H9 (cell line): ENCODE measurements around the gene PALD1. TPM values are rescaled to one million over a fixed set of nuclear protein-coding genes. Genes with fewer than 3 reads are reported as not detected.

Experiments
- DNase-seq: peaks from one replicate; pipeline ENCODE4 v3.0.0-alpha.2; 2017
- H2AFZ ChIP-seq: one replicate; pipeline ENCODE4 v1.6.1; 2013; ENCODE audit warnings: mild to moderate bottlenecking, low read length, control low read depth, moderate library complexity
- H2AK5ac ChIP-seq: 2 replicates; pipeline ENCODE4 v1.6.1; 2013; ENCODE audit warnings: low read length, control low read depth, mixed read lengths; ENCODE audit not compliant: insufficient read length
- H2BK120ac ChIP-seq: one replicate; pipeline ENCODE4 v1.6.1; 2013; ENCODE audit warnings: low read depth, mild to moderate bottlenecking, low read length, control low read depth, inconsistent platforms; ENCODE audit not compliant: poor library complexity, severe bottlenecking
- H2BK12ac ChIP-seq: 2 replicates; pipeline ENCODE4 v1.6.1; 2013; ENCODE audit warnings: low read length, control low read depth, mixed read lengths, low read depth; ENCODE audit not compliant: insufficient read length
- H2BK15ac ChIP-seq: 2 replicates; pipeline ENCODE4 v1.6.1; 2013; ENCODE audit warnings: low read depth, low read length, control low read depth
- H2BK20ac ChIP-seq: one replicate; pipeline ENCODE4 v1.6.1; 2013; ENCODE audit warnings: low read depth, mild to moderate bottlenecking, low read length, control low read depth, inconsistent platforms; ENCODE audit not compliant: poor library complexity, severe bottlenecking
- H2BK5ac ChIP-seq: 2 replicates; pipeline ENCODE4 v1.6.1; 2013; ENCODE audit warnings: low read length, control low read depth, mixed read lengths; ENCODE audit not compliant: insufficient read length
- H3K14ac ChIP-seq: 2 replicates; pipeline ENCODE4 v1.6.1; 2013; ENCODE audit warnings: low read length, control low read depth; ENCODE audit not compliant: insufficient read depth
- H3K18ac ChIP-seq: 2 replicates; pipeline ENCODE4 v1.6.1; 2013; ENCODE audit warnings: low read depth, mild to moderate bottlenecking, mixed read lengths, low read length, control low read depth; ENCODE audit not compliant: insufficient read length
- H3K23ac ChIP-seq: 2 replicates; pipeline ENCODE4 v1.6.1; 2013; ENCODE audit warnings: low read length, control low read depth, mixed read lengths, low read depth; ENCODE audit not compliant: insufficient read length
- H3K23me2 ChIP-seq: 2 replicates; pipeline ENCODE4 v1.6.1; 2013; ENCODE audit warnings: low read depth, mild to moderate bottlenecking, mixed read lengths, low read length, control low read depth; ENCODE audit not compliant: insufficient read length, poor library complexity, severe bottlenecking
- H3K27ac ChIP-seq: 2 replicates; pipeline ENCODE4 v1.5.1; 2013; ENCODE audit warnings: low read length, control low read depth, mixed read lengths, low read depth; ENCODE audit not compliant: insufficient read length
- H3K27me3 ChIP-seq: 2 replicates; pipeline ENCODE4 v1.6.1; 2013; ENCODE audit warnings: low read length, control low read depth, inconsistent platforms; ENCODE audit not compliant: insufficient read depth
- H3K4ac ChIP-seq: 2 replicates; pipeline ENCODE4 v1.6.1; 2013; ENCODE audit warnings: low read depth, mild to moderate bottlenecking, control low read depth, inconsistent platforms, low read length, moderate library complexity
- H3K4me1 ChIP-seq: 2 replicates; pipeline ENCODE4 v1.6.1; 2013; ENCODE audit warnings: low read length, control low read depth, inconsistent platforms; ENCODE audit not compliant: insufficient read depth
- H3K4me2 ChIP-seq: 2 replicates; pipeline ENCODE4 v1.6.1; 2013; ENCODE audit warnings: low read length, control low read depth, mixed read lengths; ENCODE audit not compliant: insufficient read length, insufficient read depth
- H3K56ac ChIP-seq: 2 replicates; pipeline ENCODE4 v1.6.1; 2013; ENCODE audit warnings: low read depth, mild to moderate bottlenecking, mixed read lengths, low read length, control low read depth; ENCODE audit not compliant: insufficient read length
- H3K79me1 ChIP-seq: 2 replicates; pipeline ENCODE4 v1.6.1; 2013; ENCODE audit warnings: low read depth, mild to moderate bottlenecking, moderate library complexity, low read length, control low read depth, inconsistent platforms; ENCODE audit not compliant: insufficient read depth, poor library complexity, severe bottlenecking
- H3K79me2 ChIP-seq: 2 replicates; pipeline ENCODE4 v1.6.1; 2013; ENCODE audit warnings: low read length, control low read depth, inconsistent platforms; ENCODE audit not compliant: insufficient read depth
- H3K9ac ChIP-seq: 2 replicates; pipeline ENCODE4 v1.6.1; 2013; ENCODE audit warnings: low read length, control low read depth, mixed read lengths; ENCODE audit not compliant: insufficient read length; ENCODE audit errors: extremely low read depth
- H3K9me3 ChIP-seq: one replicate; pipeline ENCODE4 v1.6.1; 2013; ENCODE audit warnings: low read depth, low read length, inconsistent platforms; ENCODE audit not compliant: control insufficient read depth
- H3T11ph ChIP-seq: one replicate; pipeline ENCODE4 v1.6.1; 2013; ENCODE audit warnings: mild to moderate bottlenecking, low read length, control low read depth, inconsistent platforms
- H4K20me1 ChIP-seq: one replicate; pipeline ENCODE4 v1.6.1; 2013; ENCODE audit not compliant: control insufficient read depth, insufficient read length, insufficient read depth
- H4K5ac ChIP-seq: 2 replicates; pipeline ENCODE4 v1.6.1; 2013; ENCODE audit warnings: low read depth, mild to moderate bottlenecking, mixed read lengths, low read length, control low read depth; ENCODE audit not compliant: insufficient read length
- H4K8ac ChIP-seq: replicated peaks from 2 replicates; pipeline ENCODE4 v1.6.1; 2013; ENCODE audit warnings: low read length, control low read depth, mixed read lengths, low read depth; ENCODE audit not compliant: insufficient read length
- H4K91ac ChIP-seq: 2 replicates; pipeline ENCODE4 v1.6.1; 2013; ENCODE audit warnings: low read depth, mild to moderate bottlenecking, moderate library complexity, mixed read lengths, low read length, control low read depth; ENCODE audit not compliant: insufficient read length
- H3K27ac Mint-ChIP-seq, 3 experiments: 2 replicates in 2 of 3; 3 replicates in 1 of 3; pipeline ENCODE4 v1.8.0; 2020 to 2021; ENCODE audit warnings: mixed read lengths in 3 of 3, mild to moderate bottlenecking in 1 of 3, moderate library complexity in 1 of 3
- H3K27me3 Mint-ChIP-seq: 2 replicates; pipeline ENCODE4 v1.8.0; 2021; ENCODE audit warnings: low read depth, mild to moderate bottlenecking, moderate library complexity, mixed read lengths
- H3K36me3 Mint-ChIP-seq, 3 experiments: 2 replicates in 2 of 3; 3 replicates in 1 of 3; pipeline ENCODE4 v1.8.0; 2020 to 2021; ENCODE audit warnings: low read depth in 3 of 3, mixed read lengths in 3 of 3; ENCODE audit not compliant: insufficient read depth in 1 of 3
- H3K4me1 Mint-ChIP-seq, 2 experiments: 2 replicates each; pipeline ENCODE4 v1.8.0; 2020; ENCODE audit warnings: mixed read lengths in 2 of 2
- H3K4me3 Mint-ChIP-seq, 2 experiments: 2 replicates in 1 of 2; 3 replicates in 1 of 2; pipeline ENCODE4 v1.8.0; 2020 to 2021; ENCODE audit warnings: mild to moderate bottlenecking in 2 of 2, mixed read lengths in 2 of 2, moderate library complexity in 1 of 2
- H3K9me3 Mint-ChIP-seq, 2 experiments: 2 replicates in 1 of 2; 3 replicates in 1 of 2; pipeline ENCODE4 v1.8.0; 2020; ENCODE audit warnings: mild to moderate bottlenecking in 2 of 2, mixed read lengths in 2 of 2, moderate library complexity in 1 of 2
- CTCF ChIP-seq: fragments of 200-600 bp; sonication (generic); conservative IDR thresholded peaks from 3 replicates; pipeline ENCODE4 v1.8.0; 2021; ENCODE audit warnings: antibody characterized with exemption, mild to moderate bottlenecking
- WGBS: extraction: QIAGEN DNeasy Blood & Tissue Kit; methylation state at CpG from one replicate; pipeline ENCODE4 v1.1.7; 2013; ENCODE audit warnings: missing lambda C conversion rate, low lambda C conversion rate, mixed read lengths; ENCODE audit not compliant: insufficient read length; ENCODE audit errors: extremely low coverage; 5-methylcytosine and 5-hydroxymethylcytosine counted together
- total RNA-seq: library from RNA; stranded (reverse); gene quantifications from 2 replicates; pipeline ENCODE4 v1.2.1, GENCODE V29; 2021

PALD1 gene
- total RNA-seq, 1 experiment from 2014 or later, result 21.1 TPM

- Histone ChIP-seq H3K79me2 (peaks cover 5% of the 10 kb centered on the region; the same call in 1 of the 2 replicates), H2AK5ac (no peak overlapping the region), H3K56ac (no peak overlapping the region), H3K27ac (no peak overlapping the region), H3K4ac (no peak overlapping the region), H3K27me3 (no peaks in the 10 kb centered on the region), H3K9ac (no peak overlapping the region), H2BK12ac (no peak overlapping the region), H3K4me2 (no peak overlapping the region), H4K20me1 (peaks cover 3% of the 10 kb centered on the region), H2BK20ac (no peak overlapping the region), H3K23me2 (no peaks in the 10 kb centered on the region), H4K8ac (no peak overlapping the region), H4K91ac (no peak overlapping the region), H3K14ac (no peak overlapping the region), H2BK5ac (no peak overlapping the region), H4K5ac (no peak overlapping the region), H3K9me3 (no peaks in the 10 kb centered on the region), H2AFZ (no peak overlapping the region), H2BK15ac (no peak overlapping the region), H3K4me1 (peaks cover 3% of the 10 kb centered on the region; the same call in 1 of the 2 replicates), H3K79me1 (no peaks in the 10 kb centered on the region), H3K18ac (no peak overlapping the region), H3T11ph (no peak overlapping the region), H2BK120ac (no peak overlapping the region), H3K23ac (no peak overlapping the region)
- TF ChIP-seq CTCF, result no peak
- Mint-ChIP-seq H3K4me3 (no peak overlapping the region), H3K4me1 (peaks cover 25 to 36% of the 10 kb centered on the region in 2 experiments), H3K9me3 (no peaks in the 10 kb centered on the region; a peak in 1 of 5 replicates), H3K27me3 (no peaks in the 10 kb centered on the region), H3K36me3 (no peaks in the 10 kb centered on the region; a peak in 1 of 7 replicates), H3K27ac (no peak overlapping the region)
- DNase-seq, result no peak
- no CpG with 5 or more reads among the region's 12 CpGs for WGBS
Observed at GRCh38 chr10:70504521-70505358, 26.2 kb downstream of the PALD1 start.
